DMS153 treated with DMSO at 0.1 percent for 48 hours (cell line): ENCODE measurements around the gene CCDC81.

ENCODE experiments used
- DNase-seq: peaks from one replicate; lab custom pipeline; 2025; ENCODE audit not compliant: unreplicated experiment; lab: John Stamatoyannopoulos, UW

The CCDC81 gene

DNA sequence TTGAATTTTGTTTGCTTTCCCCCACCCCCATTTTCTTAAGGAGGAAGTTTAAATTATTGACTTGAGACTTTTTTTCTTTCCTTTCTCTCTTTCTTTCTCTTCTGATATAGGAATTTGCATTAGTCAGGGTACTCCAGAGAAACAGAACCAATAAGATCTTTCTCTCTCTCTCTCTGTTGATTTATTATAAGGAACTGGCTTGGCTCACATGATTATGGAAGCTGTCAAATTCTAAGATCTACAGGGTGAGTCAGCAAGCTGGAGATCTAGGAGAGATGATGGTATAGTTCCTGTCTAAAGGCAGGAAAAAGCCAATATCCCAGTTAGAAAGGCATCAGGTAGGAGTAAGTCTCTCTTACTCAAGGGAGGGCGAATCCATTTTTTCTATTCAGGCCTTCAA, 64.0 kb downstream of the CCDC81 start:
- no peak for DNase-seq

GRCh38 chr11:86440305-86440716, 65.6 kb downstream of the CCDC81 start:
- no peak for DNase-seq

GRCh38 chr11:86440843-86441242, 66.2 kb downstream of the CCDC81 start:
- no peak for DNase-seq

DNA sequence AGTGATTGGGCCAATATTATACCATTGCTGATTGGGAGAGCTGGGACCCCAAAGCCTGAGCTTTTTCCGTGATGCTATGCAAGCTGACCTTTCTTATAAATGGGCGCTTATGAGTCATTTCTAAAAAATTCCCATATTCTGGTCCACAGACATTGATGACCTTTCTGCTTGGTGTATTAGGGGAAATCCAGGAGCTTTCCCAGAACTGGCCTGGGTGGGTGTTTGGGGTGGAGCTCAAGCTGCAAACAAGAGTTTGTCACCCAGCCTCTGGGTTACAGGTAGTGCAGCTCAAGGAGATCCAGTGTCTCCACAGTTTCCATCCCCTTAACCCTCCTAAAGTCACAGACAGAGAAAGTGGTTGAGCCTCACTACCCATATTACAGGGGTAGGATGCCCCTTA, 67.7 kb downstream of the CCDC81 start:
- DNase-seq = no peak

DNA sequence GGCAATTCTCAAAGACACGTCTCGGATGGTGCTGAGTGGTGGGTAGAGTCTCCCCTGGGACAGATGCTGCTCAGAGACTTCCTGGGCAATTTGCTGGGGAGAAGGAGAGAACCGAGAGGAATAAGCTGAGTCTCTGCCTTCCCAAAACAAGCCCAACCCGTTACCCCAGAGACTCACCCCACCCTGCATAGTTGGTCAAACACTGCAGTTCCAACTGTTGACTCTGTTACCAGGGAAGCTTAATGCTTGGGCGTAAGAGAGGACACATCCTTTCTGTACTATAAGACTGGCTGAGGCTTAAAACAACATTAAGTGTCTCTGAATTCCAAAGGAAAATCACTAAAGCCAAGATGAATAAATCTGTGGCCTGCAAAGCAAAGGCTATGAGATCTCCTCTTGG, 68.1 kb downstream of the CCDC81 start:
- no peak for DNase-seq

- no peak for DNase-seq
Measured at GRCh38 chr11:86443415-86443814, 68.7 kb downstream of the CCDC81 start.

- no peak for DNase-seq
Measured at GRCh38 chr11:86444981-86445380, 70.3 kb downstream of the CCDC81 start.

- DNase-seq = no peak
Measured at GRCh38 chr11:86446163-86446923, 71.7 kb downstream of the CCDC81 start.

- no peak for DNase-seq
Measured at GRCh38 chr11:86446924-86447285, 72.2 kb downstream of the CCDC81 start.

DNA sequence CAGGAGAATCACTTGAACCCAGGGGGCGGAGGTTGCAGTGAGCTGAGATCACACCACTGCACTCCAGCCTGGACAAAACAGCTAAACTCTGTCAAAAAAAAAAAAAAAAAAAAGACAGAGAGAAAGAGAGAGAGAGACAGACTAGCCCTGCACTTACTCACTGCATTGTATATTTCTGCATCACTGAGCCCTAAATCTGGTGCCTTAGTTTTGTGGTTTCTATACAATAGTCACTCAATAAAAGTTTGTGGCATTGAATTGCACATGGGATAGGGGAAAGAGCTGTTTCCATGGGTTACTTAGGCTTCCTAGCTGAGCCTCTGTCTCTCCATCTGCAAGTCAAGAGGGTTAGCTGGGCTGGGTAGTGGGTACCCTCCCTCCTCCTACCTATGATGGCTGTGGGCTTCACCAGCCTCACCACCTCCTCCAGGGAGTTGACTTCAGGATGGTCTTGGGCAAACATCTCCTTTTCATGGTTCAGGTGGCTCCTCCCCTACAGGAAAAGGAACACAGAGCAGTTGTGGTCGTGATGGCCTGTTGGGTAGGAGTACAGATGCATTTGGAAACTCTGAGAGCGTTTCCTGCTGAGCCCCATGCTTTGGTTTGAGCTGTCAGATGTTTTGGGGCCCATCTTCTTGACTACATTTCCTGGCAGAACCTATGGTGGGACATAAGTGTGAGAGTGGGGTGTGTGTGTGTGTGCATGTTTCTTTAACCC, 73.2 kb downstream of the CCDC81 start:
- DNase-seq = no peak

DNA sequence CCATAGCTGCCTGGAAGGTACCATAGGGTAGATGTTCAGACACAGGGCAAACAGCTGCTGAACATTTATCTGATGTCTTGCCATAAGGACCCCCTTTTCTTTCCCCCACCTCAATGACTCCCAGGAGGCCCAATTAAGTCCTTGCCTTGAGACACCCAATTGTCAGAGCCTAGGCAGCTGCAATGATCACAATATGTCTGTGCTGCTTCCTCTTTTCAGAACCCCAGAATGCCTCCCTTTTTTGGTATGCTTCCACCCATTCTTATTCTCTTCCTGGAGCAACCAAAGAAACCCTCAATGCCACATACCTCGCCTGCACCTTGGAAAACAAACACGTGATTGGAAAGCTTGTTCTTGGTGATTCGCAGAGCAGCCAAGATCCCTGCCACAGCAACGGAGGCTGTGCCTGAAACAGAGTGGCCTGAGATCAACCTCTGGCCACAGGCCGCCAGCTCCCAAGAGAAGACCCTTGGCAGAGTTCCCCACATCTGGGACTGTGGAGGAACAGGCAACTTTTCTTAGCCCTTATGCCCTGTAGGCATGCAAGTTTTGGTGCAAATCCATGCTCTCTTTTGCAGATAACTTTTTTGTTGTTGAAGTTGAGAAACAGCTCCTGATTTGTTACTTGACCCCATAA, 75.4 kb downstream of the CCDC81 start:
- no peak for DNase-seq

DNA sequence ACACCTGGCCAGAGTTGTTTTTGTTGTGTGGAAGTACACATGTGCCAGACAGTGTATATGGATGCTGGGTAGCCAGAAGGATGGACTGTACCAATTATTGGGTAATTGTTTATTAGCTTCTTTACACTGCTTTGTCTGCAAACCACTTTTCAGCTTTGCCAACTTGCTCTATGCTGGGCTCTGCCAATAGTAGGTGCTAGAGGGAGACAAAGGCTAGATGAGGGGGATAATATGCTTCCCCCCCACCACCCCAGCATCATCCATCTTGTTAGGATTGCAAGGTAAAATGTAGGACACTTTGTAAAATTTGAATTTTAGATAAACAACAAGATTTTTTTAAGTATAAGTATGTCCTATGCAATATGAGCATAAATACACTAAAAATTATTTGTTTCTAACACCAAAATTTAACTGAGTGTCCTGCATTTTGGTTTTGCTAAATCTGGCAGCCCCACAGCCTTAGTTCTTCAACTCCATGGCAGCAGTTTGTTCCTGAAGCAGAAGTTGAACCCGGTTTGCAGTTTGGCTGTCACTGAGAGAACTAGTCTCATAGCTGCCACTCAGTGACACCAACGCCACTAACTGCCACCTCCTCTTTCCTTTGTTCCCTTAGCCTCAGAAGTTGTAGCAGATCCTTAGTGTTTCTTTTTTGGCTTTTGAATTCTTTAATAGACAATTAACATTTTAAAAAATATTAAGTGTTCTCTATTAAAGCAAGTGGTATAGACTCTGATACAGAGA, 78.8 kb downstream of the CCDC81 start:
- no peak for DNase-seq

DNA sequence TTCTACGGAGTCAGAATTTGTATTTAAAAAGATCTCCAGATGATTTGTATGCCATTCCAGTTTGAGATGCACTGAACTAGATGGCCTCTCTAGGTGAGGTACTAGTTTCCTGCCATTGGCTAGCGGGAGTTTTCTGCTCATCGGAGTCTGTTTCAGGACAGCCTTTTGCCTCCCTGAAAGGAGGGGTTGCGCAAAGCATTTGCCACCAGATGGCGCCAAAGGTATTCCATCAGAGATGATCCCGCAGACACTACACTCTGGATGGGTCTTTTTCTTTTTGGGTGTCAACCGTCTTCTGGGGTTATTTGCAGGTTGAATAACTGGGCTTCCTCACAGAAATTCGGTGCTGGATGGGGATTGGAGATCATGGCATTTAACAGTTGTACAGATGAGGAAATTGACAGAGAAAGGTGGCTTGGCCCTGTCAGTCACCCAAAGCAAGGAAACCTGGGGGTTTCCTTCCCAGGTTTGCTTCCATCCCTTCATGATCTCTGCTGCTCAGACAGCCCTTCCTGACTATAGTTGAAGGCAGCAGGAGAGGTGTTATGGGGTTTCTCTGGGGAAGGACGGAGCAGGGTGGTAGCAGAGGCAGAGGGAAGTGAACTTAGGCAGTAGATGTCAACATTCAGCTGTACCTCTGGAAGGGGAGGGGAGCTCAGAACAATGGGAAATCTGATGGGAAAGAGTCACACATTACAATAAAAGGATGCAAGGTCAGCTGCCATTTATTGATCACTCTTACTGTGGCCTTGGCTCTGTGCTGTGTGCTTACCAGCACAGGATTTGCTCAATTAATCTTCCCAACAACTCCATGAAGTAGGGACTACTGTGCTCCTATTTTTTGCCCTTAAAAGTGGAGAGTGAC, 81.6 kb downstream of the CCDC81 start:
- peak; percentile 83 for DNase-seq

DNA sequence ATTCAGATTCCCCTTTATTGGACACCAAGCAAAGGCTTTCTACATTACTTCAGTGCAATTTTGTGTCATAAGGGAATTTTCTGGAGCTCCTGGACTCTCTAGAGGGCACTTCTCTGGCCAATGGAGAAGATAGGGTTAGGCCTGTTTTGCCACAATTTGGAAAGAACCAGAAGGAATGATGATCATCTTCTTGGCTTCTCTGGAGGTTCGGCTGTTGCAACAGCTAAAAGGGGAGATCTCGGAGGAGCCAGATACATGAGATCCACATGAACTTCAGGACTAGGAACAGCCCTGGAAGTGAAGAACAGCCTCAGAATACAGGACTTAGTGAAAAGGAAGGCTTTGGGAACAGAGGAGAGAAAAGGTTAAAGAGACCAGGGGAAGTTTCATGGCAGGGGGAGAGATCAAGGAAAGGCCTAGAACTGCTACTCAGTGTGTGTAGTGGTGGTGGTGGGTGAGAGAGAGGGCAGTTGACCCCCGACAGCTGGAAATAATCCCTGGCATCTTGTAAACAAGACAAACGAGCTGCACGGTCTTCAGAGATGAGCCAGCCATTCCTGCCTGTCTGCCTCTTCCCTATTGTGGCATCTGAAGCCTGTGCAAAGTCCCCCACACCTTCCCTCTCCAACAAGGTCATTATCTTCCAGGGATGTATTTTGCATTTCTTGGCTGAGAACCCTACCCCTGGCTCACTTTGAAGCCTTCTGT, 83.8 kb downstream of the CCDC81 start:
- no peak for DNase-seq

- DNase-seq = no peak
Measured at GRCh38 chr11:86459002-86459385, 84.3 kb downstream of the CCDC81 start.

GRCh38 chr11:86459682-86460460, 85.2 kb downstream of the CCDC81 start:
- no peak for DNase-seq

DNA sequence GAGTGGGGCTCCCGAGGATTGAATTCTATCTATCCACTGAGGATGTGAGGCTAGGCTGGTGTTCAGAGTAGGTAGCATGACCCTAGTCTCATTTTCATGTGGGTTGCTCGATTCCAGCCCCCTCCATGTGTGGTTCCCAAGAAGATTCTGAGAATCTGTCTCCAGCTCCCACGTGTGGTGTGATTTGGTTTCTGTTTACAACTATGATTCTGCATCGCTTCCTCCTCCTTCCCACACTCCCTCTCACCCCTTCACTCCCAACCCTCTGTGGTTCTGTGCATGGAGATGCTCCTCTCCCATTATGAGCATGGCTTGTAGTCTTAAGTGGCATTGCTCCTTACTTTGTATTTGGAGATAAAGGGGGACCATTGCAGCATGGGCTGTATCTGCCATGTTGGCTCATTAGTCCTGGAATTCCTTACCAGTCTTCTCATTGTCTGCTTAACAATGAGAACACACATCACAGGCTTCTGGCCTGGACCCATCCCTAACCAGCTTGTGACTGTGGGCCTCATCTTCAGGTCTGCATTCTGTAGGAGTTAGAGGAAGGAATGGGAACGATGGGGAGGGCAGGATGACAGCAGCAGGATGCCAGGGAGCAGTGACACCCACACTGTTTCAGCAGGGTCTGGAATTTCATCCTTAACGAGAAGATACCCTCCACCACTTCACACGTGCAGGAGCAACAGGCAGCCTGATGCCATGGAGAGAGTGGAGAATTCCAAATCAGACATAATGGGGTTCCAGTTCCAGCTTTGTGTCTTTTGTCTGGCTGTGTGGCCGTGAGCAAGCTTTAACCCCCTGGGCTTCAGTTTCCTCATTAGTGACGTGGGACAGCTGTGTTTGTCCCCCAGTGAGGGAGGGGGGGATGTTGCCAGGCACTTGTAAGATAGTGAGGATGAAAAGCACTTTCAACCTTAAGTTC, 86.0 kb downstream of the CCDC81 start:
- DNase-seq = no peak

- no peak for DNase-seq
Measured at GRCh38 chr11:86461892-86462291, 87.2 kb downstream of the CCDC81 start.
